ENCODE measurements around the gene ATP6AP1.
A peak's percentile ranks its signal among the peaks of the same experiment; 100 is the strongest.

ATP6AP1 gene

DNA sequence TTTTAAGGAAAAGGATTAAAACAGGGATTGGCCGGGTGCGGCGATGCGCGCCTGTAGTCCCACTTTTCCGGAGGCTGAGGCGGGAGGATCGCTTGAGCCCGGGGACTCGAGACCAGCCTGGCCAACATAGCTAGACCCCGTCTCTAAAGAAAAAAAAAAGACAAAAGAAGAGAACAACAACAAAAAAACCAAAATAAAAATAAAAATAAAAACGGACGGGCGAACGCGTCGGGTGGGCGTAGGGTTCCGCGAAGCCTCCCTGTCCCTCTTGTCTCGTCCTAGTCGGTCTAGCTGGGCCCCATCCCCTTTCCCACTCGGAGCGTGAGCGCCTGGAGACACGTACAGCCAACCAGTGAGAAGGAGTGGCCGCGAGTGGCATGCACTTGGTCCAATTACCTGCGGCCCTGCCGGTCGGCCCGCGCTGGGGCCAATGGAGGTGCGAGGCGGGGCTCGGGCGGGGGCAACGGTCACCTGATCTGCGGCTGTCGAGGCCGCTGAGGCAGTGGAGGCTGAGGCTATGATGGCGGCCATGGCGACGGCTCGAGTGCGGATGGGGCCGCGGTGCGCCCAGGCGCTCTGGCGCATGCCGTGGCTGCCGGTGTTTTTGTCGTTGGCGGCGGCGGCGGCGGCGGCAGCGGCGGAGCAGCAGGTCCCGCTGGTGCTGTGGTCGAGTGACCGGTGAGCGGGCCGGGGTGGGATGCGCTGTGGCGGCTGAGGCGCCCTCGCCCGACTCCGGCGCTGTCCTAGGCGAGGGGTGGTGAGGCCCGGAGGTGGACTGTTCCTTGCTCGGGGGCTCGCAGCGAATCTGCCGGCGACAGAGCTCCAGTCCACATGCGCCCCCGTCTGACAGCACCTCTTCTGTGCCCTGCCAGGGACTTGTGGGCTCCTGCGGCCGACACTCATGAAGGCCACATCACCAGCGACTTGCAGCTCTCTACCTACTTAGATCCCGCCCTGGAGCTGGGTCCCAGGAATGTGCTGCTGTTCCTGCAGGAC is at the start of gene ATP6AP1:
Gene ATP6AP1 (plus strand): TSS at position 502 of the 996 bp plus-strand sequence. CDS start 16 bp downstream, at position 518.
- Histone ChIP-seq H3K9me3 (no peaks in the 10 kb centered on the region), H3K27me3 (no peaks in the 10 kb centered on the region), H3K27ac (peak within 1 kb of the TSS; percentile 87), H3K36me3 (peaks cover 16% of the 10 kb centered on the region), H3K4me3 (ENCODE audit: low read depth in 1 of 2, low read length in 1 of 2) (peak within 1 kb of the TSS; percentile 72 to 73), H3K4me1 (ENCODE audit: control insufficient read depth in 1 of 2, insufficient read depth in 1 of 2, low read depth in 1 of 2, low read length in 1 of 2) (peaks cover 32 to 44% of the 10 kb centered on the region in 2 experiments)
- TF ChIP-seq, protein P1, sequence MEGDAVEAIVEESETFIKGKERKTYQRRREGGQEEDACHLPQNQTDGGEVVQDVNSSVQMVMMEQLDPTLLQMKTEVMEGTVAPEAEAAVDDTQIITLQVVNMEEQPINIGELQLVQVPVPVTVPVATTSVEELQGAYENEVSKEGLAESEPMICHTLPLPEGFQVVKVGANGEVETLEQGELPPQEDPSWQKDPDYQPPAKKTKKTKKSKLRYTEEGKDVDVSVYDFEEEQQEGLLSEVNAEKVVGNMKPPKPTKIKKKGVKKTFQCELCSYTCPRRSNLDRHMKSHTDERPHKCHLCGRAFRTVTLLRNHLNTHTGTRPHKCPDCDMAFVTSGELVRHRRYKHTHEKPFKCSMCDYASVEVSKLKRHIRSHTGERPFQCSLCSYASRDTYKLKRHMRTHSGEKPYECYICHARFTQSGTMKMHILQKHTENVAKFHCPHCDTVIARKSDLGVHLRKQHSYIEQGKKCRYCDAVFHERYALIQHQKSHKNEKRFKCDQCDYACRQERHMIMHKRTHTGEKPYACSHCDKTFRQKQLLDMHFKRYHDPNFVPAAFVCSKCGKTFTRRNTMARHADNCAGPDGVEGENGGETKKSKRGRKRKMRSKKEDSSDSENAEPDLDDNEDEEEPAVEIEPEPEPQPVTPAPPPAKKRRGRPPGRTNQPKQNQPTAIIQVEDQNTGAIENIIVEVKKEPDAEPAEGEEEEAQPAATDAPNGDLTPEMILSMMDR (IDR thresholded peaks at IDR 0.05) = no peak

DNA sequence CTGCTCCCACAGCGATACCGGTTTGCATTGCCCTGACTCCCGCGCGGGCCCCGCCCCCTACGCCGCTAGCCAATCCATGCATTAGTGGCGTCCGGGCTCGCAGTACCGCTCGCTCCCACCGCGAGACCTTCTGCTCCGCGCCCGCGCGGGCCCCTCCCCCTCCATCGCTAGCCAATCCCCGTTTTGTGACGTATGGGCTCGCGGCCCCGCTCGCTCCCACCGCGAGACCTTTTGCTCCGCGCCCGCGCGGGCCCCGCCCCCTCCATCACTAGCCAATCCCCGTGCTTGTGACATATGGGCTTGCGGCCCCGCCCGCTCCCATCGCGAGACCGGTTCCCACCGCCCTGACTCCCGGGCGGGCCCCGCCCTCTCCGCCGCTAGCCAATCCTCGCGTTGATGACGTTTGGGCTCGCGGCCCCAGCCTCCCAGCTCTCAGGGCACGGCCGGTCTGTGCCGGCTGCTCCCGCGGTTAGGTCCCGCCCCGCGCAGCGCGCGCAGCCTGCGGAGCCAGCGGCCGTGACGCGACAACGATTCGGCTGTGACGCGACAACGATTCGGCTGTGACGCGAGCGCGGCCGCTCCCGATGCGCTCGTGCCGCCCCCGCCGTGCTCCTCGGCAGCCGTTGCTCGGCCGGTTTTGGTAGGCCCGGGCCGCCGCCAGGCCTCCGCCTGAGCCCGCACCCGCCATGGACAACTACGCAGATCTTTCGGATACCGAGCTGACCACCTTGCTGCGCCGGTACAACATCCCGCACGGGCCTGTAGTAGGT is 49.5 kb upstream of the ATP6AP1 start, which contains the start of gene EMD:
Gene EMD (plus strand): TSS at position 497 of the 770 bp plus-strand sequence. CDS start 190 bp downstream, at position 687.
- peak within 1 kb of the TSS; percentile 64 to 69 for H3K4me3 ChIP-seq (ENCODE audit: low read depth in 1 of 2, low read length in 1 of 2)
- no peaks in the 10 kb centered on the region for H3K9me3 ChIP-seq
- peaks cover 25 to 27% of the 10 kb centered on the region in 2 experiments for H3K4me1 ChIP-seq (ENCODE audit: control insufficient read depth in 1 of 2, insufficient read depth in 1 of 2, low read depth in 1 of 2, low read length in 1 of 2)
- TF ChIP-seq, protein P1 (IDR thresholded peaks at IDR 0.05) = peak; percentile 87
- no peaks in the 10 kb centered on the region for H3K36me3 ChIP-seq
- H3K27me3 ChIP-seq = no peaks in the 10 kb centered on the region
- peak within 1 kb of the TSS; percentile 97 for H3K27ac ChIP-seq

- H3K27ac ChIP-seq = peak overlapping the region; percentile 97
- no peaks in the 10 kb centered on the region for H3K36me3 ChIP-seq
- H3K27me3 ChIP-seq = no peaks in the 10 kb centered on the region
- TF ChIP-seq, protein P1 (IDR thresholded peaks at IDR 0.05) = no peak
- H3K4me1 ChIP-seq (ENCODE audit: control insufficient read depth in 1 of 2, insufficient read depth in 1 of 2, low read depth in 1 of 2, low read length in 1 of 2) = peaks cover 25 to 28% of the 10 kb centered on the region in 2 experiments
- H3K4me3 ChIP-seq (ENCODE audit: low read depth in 1 of 2, low read length in 1 of 2) = peak overlapping the region; percentile 64
- H3K9me3 ChIP-seq = no peaks in the 10 kb centered on the region
Measured at GRCh38 chrX:154379569-154379951, 48.9 kb upstream of the ATP6AP1 start.

DNA sequence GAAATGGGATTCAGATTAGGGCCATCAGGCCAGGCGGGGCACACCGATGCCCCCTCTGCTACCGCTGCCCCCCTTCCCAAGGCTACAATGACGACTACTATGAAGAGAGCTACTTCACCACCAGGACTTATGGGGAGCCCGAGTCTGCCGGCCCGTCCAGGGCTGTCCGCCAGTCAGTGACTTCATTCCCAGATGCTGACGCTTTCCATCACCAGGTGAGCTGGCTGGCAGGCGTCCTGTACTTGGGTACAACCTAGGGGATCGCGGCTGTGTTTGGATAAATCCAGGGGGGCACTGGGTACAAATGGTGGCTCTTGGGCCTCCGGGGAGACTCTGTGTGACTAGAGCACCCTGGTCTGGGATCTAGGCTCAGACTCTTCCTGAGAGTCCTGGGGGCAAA is 48.3 kb upstream of the ATP6AP1 start:
- Histone ChIP-seq H3K4me1 (ENCODE audit: control insufficient read depth in 1 of 2, insufficient read depth in 1 of 2, low read depth in 1 of 2, low read length in 1 of 2) (peaks cover 23 to 25% of the 10 kb centered on the region in 2 experiments), H3K36me3 (no peaks in the 10 kb centered on the region), H3K27ac (peak overlapping the region; percentile 97), H3K4me3 (ENCODE audit: low read depth in 1 of 2, low read length in 1 of 2) (peak overlapping the region; percentile 64), H3K27me3 (no peaks in the 10 kb centered on the region), H3K9me3 (no peaks in the 10 kb centered on the region)
- TF ChIP-seq, protein P1 (IDR thresholded peaks at IDR 0.05) = no peak

DNA sequence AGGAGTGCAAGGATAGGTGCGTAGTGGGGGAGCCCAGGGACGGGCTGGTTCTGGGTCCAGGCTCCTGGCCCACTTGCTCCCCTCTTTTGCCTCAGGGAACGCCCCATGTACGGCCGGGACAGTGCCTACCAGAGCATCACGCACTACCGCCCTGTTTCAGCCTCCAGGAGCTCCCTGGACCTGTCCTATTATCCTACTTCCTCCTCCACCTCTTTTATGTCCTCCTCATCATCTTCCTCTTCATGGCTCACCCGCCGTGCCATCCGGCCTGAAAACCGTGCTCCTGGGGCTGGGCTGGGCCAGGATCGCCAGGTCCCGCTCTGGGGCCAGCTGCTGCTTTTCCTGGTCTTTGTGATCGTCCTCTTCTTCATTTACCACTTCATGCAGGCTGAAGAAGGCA is 47.7 kb upstream of the ATP6AP1 start:
- Histone ChIP-seq H3K9me3 (no peaks in the 10 kb centered on the region), H3K4me1 (ENCODE audit: control insufficient read depth in 1 of 2, insufficient read depth in 1 of 2, low read depth in 1 of 2, low read length in 1 of 2) (peaks cover 23 to 25% of the 10 kb centered on the region in 2 experiments), H3K27me3 (no peaks in the 10 kb centered on the region), H3K36me3 (no peaks in the 10 kb centered on the region), H3K4me3 (ENCODE audit: low read depth in 1 of 2, low read length in 1 of 2) (peak overlapping the region in 1 of 2 experiments; percentile 64), H3K27ac (peak overlapping the region; percentile 97)
- TF ChIP-seq, protein P1 (IDR thresholded peaks at IDR 0.05) = no peak

Data from neutrophil (primary cell).